PC-3 (cell line): ENCODE results near the gene TMEM147. TPM values are rescaled to one million over a fixed set of nuclear protein-coding genes. Genes with fewer than 3 reads are reported as not detected.

ENCODE experiments used
- ATAC-seq: fragments of 200-7000 bp; cut with Tn5 transposase; 2 replicates; pipeline ENCODE4 v1.9.1; 2020; ENCODE audit warnings: mild to moderate bottlenecking, moderate library complexity
- BruUV-seq: library from RNA; stranded (reverse); fragments of 400-500 nt; replicated peaks from 2 replicates; lab custom pipeline; 2021; lab: Mats Ljungman, UMichigan
- CTCF ChIA-PET: fragments of 300-600 bp; sonication (Branson Sonifier 250); formaldehyde crosslinking; loops from one replicate; lab custom pipeline; 2022; ENCODE audit warnings: antibody characterized with exemption; lab: Charles Lee
- POLR2A ChIA-PET: fragments of 300-600 bp; sonication (Branson Sonifier 250); formaldehyde crosslinking; loops from one replicate; lab custom pipeline; 2022; ENCODE audit warnings: antibody characterized with exemption; ENCODE audit not compliant: unreplicated experiment; lab: Charles Lee
- DNase-seq: peaks from one replicate; pipeline ENCODE4 v3.0.0-alpha.2; 2015
- H2AFZ ChIP-seq: fragments of 300-600 bp; sonication (generic); 2 replicates; pipeline ENCODE4 v1.6.0; 2016; ENCODE audit warnings: antibody characterized with exemption, low read length
- H3F3A ChIP-seq: fragments of 300-600 bp; sonication (generic); one replicate; pipeline ENCODE4 v1.6.0; 2017; ENCODE audit warnings: antibody characterized with exemption, low read length, control low read depth, mild to moderate bottlenecking; ENCODE audit not compliant: unreplicated experiment
- H3K27ac ChIP-seq: fragments of 300-600 bp; sonication (generic); 2 replicates; pipeline ENCODE4 v1.5.1; 2016; ENCODE audit warnings: mild to moderate bottlenecking, low read length
- H3K27me3 ChIP-seq: fragments of 300-600 bp; sonication (generic); 2 replicates; pipeline ENCODE4 v1.6.1; 2016; ENCODE audit warnings: low read length, mixed read lengths
- H3K36me3 ChIP-seq: fragments of 300-600 bp; sonication (generic); 2 replicates; pipeline ENCODE4 v1.6.1; 2016; ENCODE audit warnings: low read depth, mixed run types, low read length, mixed read lengths
- H3K4me1 ChIP-seq: fragments of 300-600 bp; sonication (generic); 2 replicates; pipeline ENCODE4 v1.5.1; 2016; ENCODE audit warnings: low read length; ENCODE audit not compliant: insufficient read depth
- H3K4me2 ChIP-seq: fragments of 300-600 bp; sonication (generic); 2 replicates; pipeline ENCODE4 v1.6.0; 2016; ENCODE audit warnings: low read length
- H3K4me3 ChIP-seq: fragments of 300-600 bp; sonication (generic); 2 replicates; pipeline ENCODE4 v1.5.1; 2016; ENCODE audit warnings: mild to moderate bottlenecking, low read length, mixed read lengths
- H3K79me2 ChIP-seq: fragments of 300-600 bp; sonication (generic); 2 replicates; pipeline ENCODE4 v1.6.1; 2017; ENCODE audit warnings: low read length, mixed read lengths
- H3K9ac ChIP-seq: fragments of 300-600 bp; sonication (generic); 2 replicates; pipeline ENCODE4 v1.6.0; 2016; ENCODE audit warnings: mild to moderate bottlenecking, low read length
- H3K9me2 ChIP-seq: fragments of 300-600 bp; sonication (generic); replicated peaks from 2 replicates; pipeline ENCODE4 v1.6.1; 2016; ENCODE audit warnings: mixed run types, low read length, mixed read lengths
- H3K9me3 ChIP-seq: fragments of 300-600 bp; sonication (generic); 2 replicates; pipeline ENCODE4 v1.6.1; 2016; ENCODE audit warnings: low read length, mixed read lengths
- H4K20me1 ChIP-seq: fragments of 300-600 bp; sonication (generic); 2 replicates; pipeline ENCODE4 v1.6.1; 2016; ENCODE audit warnings: low read length, mixed read lengths
- CTCF ChIP-seq: fragments of 300-600 bp; sonication (generic); conservative IDR thresholded peaks from 2 replicates; pipeline ENCODE4 v1.5.1; 2017; ENCODE audit warnings: antibody characterized with exemption, low read depth, mild to moderate bottlenecking, low read length
- EZH2 ChIP-seq: fragments of 300-600 bp; sonication (generic); IDR thresholded peaks from one replicate; pipeline ENCODE4 v1.6.1; 2017; ENCODE audit warnings: antibody characterized with exemption, mild to moderate bottlenecking, low read length; ENCODE audit not compliant: unreplicated experiment
- EZH2phosphoT487 ChIP-seq: fragments of 300-600 bp; sonication (generic); IDR thresholded peaks from 2 replicates; pipeline ENCODE4 v1.6.1; 2018; ENCODE audit warnings: mild to moderate bottlenecking, antibody characterized with exemption, low read length, borderline replicate concordance
- intact Hi-C: fragments of 100-400 bp; cut with micrococcal nuclease; formaldehyde crosslinking; loops from 2 replicates; pipeline ENCODE4 v1.9.0; 2023
- total RNA-seq: library from RNA; depleted of rRNA; stranded (reverse); fragments of >200 nt; gene quantifications from 2 replicates; pipeline ENCODE4 v1.2.3, GENCODE V29; 2014

TMEM147 gene
- total RNA-seq, 1 experiment from 2014 or later, result 206 TPM

GRCh38 chr19:35558400-35559280 lies 13.2 kb downstream of the TMEM147 start:
- H3K79me2 ChIP-seq, result no peaks in the 10 kb centered on the region
- POLR2A ChIA-PET, result no interaction called here
- intact Hi-C loops, result no loop called here
- no peaks in the 10 kb centered on the region for H3F3A ChIP-seq
- no peaks in the 10 kb centered on the region for H3K27me3 ChIP-seq
- no peaks in the 10 kb centered on the region for H4K20me1 ChIP-seq
- BruUV-seq, result no TSS peak
- H3K36me3 ChIP-seq, result no peaks in the 10 kb centered on the region
- no peak for TF ChIP-seq EZH2phosphoT487
- TF ChIP-seq EZH2, result no peak
- TF ChIP-seq CTCF, result no peak
- H3K4me1 ChIP-seq, result peaks cover 5% of the 10 kb centered on the region; the same call in 1 of the 2 replicates
- H3K4me3 ChIP-seq, result no peak overlapping the region
- no peak overlapping the region for H3K4me2 ChIP-seq
- ATAC-seq (no peak), DNase-seq (no peak)
- H3K9me3 ChIP-seq, result no peaks in the 10 kb centered on the region
- no peaks in the 10 kb centered on the region for H3K9me2 ChIP-seq
- H2AFZ ChIP-seq, result no peak overlapping the region
- no peak overlapping the region for H3K27ac ChIP-seq
- H3K9ac ChIP-seq, result no peak overlapping the region
- CTCF ChIA-PET, result no interaction called here

GRCh38 chr19:35559281-35559659 lies 13.8 kb downstream of the TMEM147 start:
- BruUV-seq, result no TSS peak
- Histone ChIP-seq H3K36me3 (no peaks in the 10 kb centered on the region), H3K9ac (no peak overlapping the region), H4K20me1 (no peaks in the 10 kb centered on the region), H3K27me3 (no peaks in the 10 kb centered on the region), H3K9me3 (no peaks in the 10 kb centered on the region), H3K27ac (no peak overlapping the region), H3K79me2 (no peaks in the 10 kb centered on the region), H3K4me3 (no peak overlapping the region), H2AFZ (no peak overlapping the region), H3K4me1 (peaks cover 5% of the 10 kb centered on the region; the same call in 1 of the 2 replicates), H3F3A (no peaks in the 10 kb centered on the region), H3K4me2 (no peak overlapping the region), H3K9me2 (no peaks in the 10 kb centered on the region)
- ATAC-seq (no peak), DNase-seq (no peak)
- ChIA-PET CTCF (no interaction called here), POLR2A (no interaction called here)
- intact Hi-C loops, result no loop called here
- TF ChIP-seq CTCF (no peak), EZH2phosphoT487 (no peak), EZH2 (no peak)

GRCh38 chr19:35559781-35560180 lies 14.4 kb downstream of the TMEM147 start:
- no peak overlapping the region for H3K27ac ChIP-seq
- H3K9ac ChIP-seq, result no peak overlapping the region
- ChIA-PET CTCF (no interaction called here), POLR2A (no interaction called here)
- no peaks in the 10 kb centered on the region for H3K9me2 ChIP-seq
- no peaks in the 10 kb centered on the region for H3K36me3 ChIP-seq
- no TSS peak for BruUV-seq
- H4K20me1 ChIP-seq, result no peaks in the 10 kb centered on the region
- no peak overlapping the region for H3K4me3 ChIP-seq
- DNase-seq (no peak), ATAC-seq (no peak)
- H3K4me2 ChIP-seq, result no peak overlapping the region
- intact Hi-C loops, result no loop called here
- no peaks in the 10 kb centered on the region for H3K4me1 ChIP-seq
- H3K27me3 ChIP-seq, result no peaks in the 10 kb centered on the region
- H3F3A ChIP-seq, result no peaks in the 10 kb centered on the region
- H3K9me3 ChIP-seq, result no peaks in the 10 kb centered on the region
- no peaks in the 10 kb centered on the region for H3K79me2 ChIP-seq
- H2AFZ ChIP-seq, result no peak overlapping the region
- TF ChIP-seq EZH2 (no peak), EZH2phosphoT487 (no peak), CTCF (no peak)
